Measurements from ENCODE around the gene CADM2. TPM values are rescaled to one million over a fixed set of nuclear protein-coding genes. Genes with fewer than 3 reads are reported as not detected.

The CADM2 gene
- total and polyA plus RNA-seq, 12 donors: 0.12 to 3.0 (median 0.62) TPM

GRCh38 chr3:85482213-85482490 is 523.4 kb downstream of the CADM2 start:
- no peak for ATAC-seq

DNA sequence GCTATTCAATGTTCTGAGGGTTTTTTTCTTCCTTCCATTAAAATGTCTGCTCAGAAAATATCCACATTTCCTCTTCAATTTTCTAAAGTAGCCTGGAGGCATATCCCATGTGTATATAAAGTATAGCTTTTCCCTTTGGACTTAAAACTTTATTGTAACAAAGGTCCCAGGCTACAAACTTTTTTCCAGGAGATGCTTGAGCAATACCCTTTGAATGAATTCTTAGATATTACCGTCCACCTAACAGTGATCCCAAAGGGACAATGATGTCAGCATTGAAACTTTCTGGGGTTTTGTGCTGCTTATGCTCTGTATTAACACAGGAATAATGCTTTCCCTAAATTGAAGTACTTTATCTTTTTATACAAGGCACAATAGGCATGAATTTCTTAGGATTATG is 525.2 kb downstream of the CADM2 start:
- intact Hi-C loops (cut with DNase I): no loop called here
- no peaks in the 10 kb centered on the region for H3K36me3 ChIP-seq
- H3K4me1 ChIP-seq: no peaks in the 10 kb centered on the region
- DNase-seq (no peak), ATAC-seq (no peak)
- no peaks in the 10 kb centered on the region for H3K9me3 ChIP-seq
- H3K4me3 ChIP-seq: no peak overlapping the region
- no peaks in the 10 kb centered on the region for H3K27me3 ChIP-seq
- 52 to 65% methylated on average over 1 of the region's 1 CpG for WGBS, 2 donors
- no peak for TF ChIP-seq CTCF (IDR thresholded peaks at IDR 0.05)
- H3K27ac ChIP-seq: no peak overlapping the region

More at GRCh38 chr3:85482213-85482490, 523.4 kb downstream of the CADM2 start:
- DNase-seq: no peak
- intact Hi-C loops (cut with DNase I): no loop called here
- H3K4me1 ChIP-seq: no peaks in the 10 kb centered on the region
- H3K27ac ChIP-seq: no peak overlapping the region
- no peaks in the 10 kb centered on the region for H3K36me3 ChIP-seq
- no peaks in the 10 kb centered on the region for H3K27me3 ChIP-seq
- H3K4me3 ChIP-seq: no peak overlapping the region
- TF ChIP-seq CTCF (IDR thresholded peaks at IDR 0.05): no peak
- H3K9me3 ChIP-seq: no peaks in the 10 kb centered on the region
- whole genome bisulfite sequencing, 2 donors: 69 to 76% methylated on average over 3 of the region's 3 CpGs

- Histone ChIP-seq H3K27me3 (no peaks in the 10 kb centered on the region), H3K4me3 (no peak overlapping the region), H3K4me1 (no peaks in the 10 kb centered on the region), H3K27ac (no peak overlapping the region), H3K9me3 (no peaks in the 10 kb centered on the region), H3K36me3 (no peaks in the 10 kb centered on the region)
- 78 to 85% methylated on average over 9 of the region's 9 CpGs for WGBS, 2 donors
- DNase-seq (no peak), ATAC-seq (no peak)
- intact Hi-C loops (cut with DNase I): no loop called here
- TF ChIP-seq CTCF (IDR thresholded peaks at IDR 0.05): no peak
These were observed 528.6 kb downstream of the CADM2 start for GRCh38 chr3:85487375-85487774.

DNA sequence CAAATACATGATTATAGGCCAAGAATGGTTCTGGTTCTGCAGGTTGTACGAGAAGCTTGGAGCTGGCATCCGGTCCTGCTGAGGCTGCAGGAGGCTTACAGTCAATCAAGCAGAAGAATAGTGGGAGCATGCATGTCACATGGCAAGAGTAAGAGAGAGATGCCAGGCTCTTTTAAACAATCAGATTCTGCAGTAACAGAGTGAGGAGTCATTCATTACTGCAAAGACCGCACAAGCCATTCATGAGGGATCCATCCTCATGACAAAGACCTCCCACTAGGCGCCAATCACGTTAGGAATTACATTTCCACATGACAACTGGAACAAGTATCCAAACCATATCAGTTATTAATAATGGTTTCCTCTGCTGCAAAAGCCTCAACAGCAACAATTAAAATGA is 536.8 kb downstream of the CADM2 start:
- TF ChIP-seq CTCF (IDR thresholded peaks at IDR 0.05): no peak
- H3K4me3 ChIP-seq: no peak overlapping the region
- no peaks in the 10 kb centered on the region for H3K9me3 ChIP-seq
- H3K36me3 ChIP-seq: no peaks in the 10 kb centered on the region
- H3K27me3 ChIP-seq: no peaks in the 10 kb centered on the region
- DNase-seq (no peak), ATAC-seq (no peak)
- no peaks in the 10 kb centered on the region for H3K4me1 ChIP-seq
- H3K27ac ChIP-seq: no peak overlapping the region
- intact Hi-C loops (cut with DNase I): no loop called here
- WGBS, 2 donors: 71 to 77% methylated on average over 5 of the region's 5 CpGs

GRCh38 chr3:85498177-85498576 is 539.4 kb downstream of the CADM2 start:
- no peaks in the 10 kb centered on the region for H3K36me3 ChIP-seq
- ATAC-seq (no peak), DNase-seq (no peak)
- intact Hi-C loops (cut with DNase I): no loop called here
- H3K9me3 ChIP-seq: no peaks in the 10 kb centered on the region
- no peak overlapping the region for H3K27ac ChIP-seq
- TF ChIP-seq CTCF (IDR thresholded peaks at IDR 0.05): no peak
- H3K27me3 ChIP-seq: no peaks in the 10 kb centered on the region
- H3K4me3 ChIP-seq: no peak overlapping the region
- no peaks in the 10 kb centered on the region for H3K4me1 ChIP-seq
- WGBS, 2 donors: 91 to 92% methylated on average over 4 of the region's 4 CpGs
